ENCODE results near the gene HOXB8. TPM values are rescaled to one million over a fixed set of nuclear protein-coding genes. Genes with fewer than 3 reads are reported as not detected.

The HOXB8 gene
- total and polyA plus RNA-seq, 10 of the 15 experiments (the other 5 are each of a cell fraction or from before 2014, with no cell fraction given), result 0.21 TPM; not detected in 9

DNA sequence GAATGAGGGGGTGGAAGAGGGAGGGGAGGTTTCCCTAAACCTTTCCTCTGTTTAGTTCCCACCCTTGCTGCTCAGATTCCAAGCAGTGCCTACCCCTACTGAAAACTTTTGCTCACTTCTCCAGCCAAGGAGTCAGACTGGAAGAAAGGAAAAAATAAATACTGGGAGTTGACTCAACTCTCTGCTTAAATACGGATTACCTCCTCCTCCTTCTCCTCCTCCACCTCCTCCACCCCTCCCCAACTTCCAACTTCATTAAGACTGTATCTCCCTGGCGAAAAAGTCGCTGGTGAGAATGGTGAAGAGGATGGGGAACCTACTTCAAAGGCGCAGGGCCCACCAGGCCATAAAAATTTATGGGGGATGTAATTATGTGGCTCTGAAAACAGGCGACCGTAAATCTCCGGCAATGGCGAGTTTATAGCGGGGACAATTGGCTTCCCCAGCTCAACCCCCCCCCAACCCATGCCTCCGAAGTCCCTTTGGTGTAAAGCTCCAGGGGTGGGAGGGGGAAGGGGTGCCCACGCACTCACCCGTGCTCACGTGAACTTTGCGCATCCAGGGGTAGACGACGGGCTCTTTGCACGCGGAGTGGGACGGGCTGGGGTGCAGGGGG lies 37.7 kb downstream of the HOXB8 start:
- no TSS peak for BruUV-seq (replicated peaks)
- no peaks in the 10 kb centered on the region for H4K20me1 ChIP-seq (ENCODE audit: control insufficient read depth, insufficient read depth)
- ChIA-PET CTCF (interaction anchor here (1.0 to 2.3 kb wide), 2 partner anchors 85 to 314 kb away, joined by 4 to 10 read pairs; no protein-coding TSS in a partner anchor), SMC1A (ENCODE audit: uncharacterized antibody, unreplicated experiment) (interaction anchor here (1.1 to 2.7 kb wide), 4 partner anchors 31 to 225 kb away, joined by 3 to 6 read pairs (median 6); no protein-coding TSS in a partner anchor), RAD21 (ENCODE audit: unreplicated experiment) (interaction anchor here (0.7 to 2.3 kb wide), 7 partner anchors 16 to 241 kb away, joined by 3 to 8 read pairs (median 4); no protein-coding TSS in a partner anchor), POLR2A (interaction anchor here (0.6 to 1.0 kb wide), 4 partner anchors 55 to 530 kb away, joined by 3 to 5 read pairs (median 3); partner anchors contain the start of gene NFE2L1)
- H3K4me1 ChIP-seq (ENCODE audit: control insufficient read depth, insufficient read depth, low read length), result peaks cover 21% of the 10 kb centered on the region
- H2AFZ ChIP-seq (ENCODE audit: control insufficient read depth, low read depth, low read length), result peak overlapping the region; percentile 66
- H3K27ac ChIP-seq (ENCODE audit: control insufficient read depth, insufficient read depth), result peak overlapping the region; percentile 57; the same call in 1 of the 2 replicates
- WGBS (ENCODE audit: insufficient coverage, insufficient replicate concordance, low lambda C conversion rate, missing lambda C conversion rate), result 2% methylated on average over 19 of the region's 19 CpGs
- DNase-seq (ENCODE audit: low read depth, low spot score), result no peak
- no peak for TF ChIP-seq NFIC (IDR thresholded peaks at IDR 0.05; ENCODE audit: low read depth, low read length)
- TF ChIP-seq NR2C1 (IDR thresholded peaks at IDR 0.05), result no peak
- TF ChIP-seq HDAC6 (IDR thresholded peaks at IDR 0.05; ENCODE audit: unreplicated experiment), result no peak
- TF ChIP-seq RB1 (IDR thresholded peaks at IDR 0.05; ENCODE audit: borderline replicate concordance), result no peak
- no peak for TF ChIP-seq ZNF24 (IDR thresholded peaks at IDR 0.05)
- TF ChIP-seq FOXK2 (IDR thresholded peaks at IDR 0.05), result no peak
- TF ChIP-seq, protein P1, sequence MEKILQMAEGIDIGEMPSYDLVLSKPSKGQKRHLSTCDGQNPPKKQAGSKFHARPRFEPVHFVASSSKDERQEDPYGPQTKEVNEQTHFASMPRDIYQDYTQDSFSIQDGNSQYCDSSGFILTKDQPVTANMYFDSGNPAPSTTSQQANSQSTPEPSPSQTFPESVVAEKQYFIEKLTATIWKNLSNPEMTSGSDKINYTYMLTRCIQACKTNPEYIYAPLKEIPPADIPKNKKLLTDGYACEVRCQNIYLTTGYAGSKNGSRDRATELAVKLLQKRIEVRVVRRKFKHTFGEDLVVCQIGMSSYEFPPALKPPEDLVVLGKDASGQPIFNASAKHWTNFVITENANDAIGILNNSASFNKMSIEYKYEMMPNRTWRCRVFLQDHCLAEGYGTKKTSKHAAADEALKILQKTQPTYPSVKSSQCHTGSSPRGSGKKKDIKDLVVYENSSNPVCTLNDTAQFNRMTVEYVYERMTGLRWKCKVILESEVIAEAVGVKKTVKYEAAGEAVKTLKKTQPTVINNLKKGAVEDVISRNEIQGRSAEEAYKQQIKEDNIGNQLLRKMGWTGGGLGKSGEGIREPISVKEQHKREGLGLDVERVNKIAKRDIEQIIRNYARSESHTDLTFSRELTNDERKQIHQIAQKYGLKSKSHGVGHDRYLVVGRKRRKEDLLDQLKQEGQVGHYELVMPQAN (conservative IDR thresholded peaks at IDR 0.05), result no peak
- TF ChIP-seq NR2F1 (conservative IDR thresholded peaks at IDR 0.05), result no peak
- TF ChIP-seq BHLHE40 (IDR thresholded peaks at IDR 0.05; ENCODE audit: borderline replicate concordance in 1 of 2, low read depth in 2 of 2, low read length in 1 of 2), result peak; percentile 81 to 92
- no peak for TF ChIP-seq HCFC1 (IDR thresholded peaks at IDR 0.05; ENCODE audit: low read length)
- TF ChIP-seq HDGF (IDR thresholded peaks at IDR 0.05), result no peak
- TF ChIP-seq, protein P2, sequence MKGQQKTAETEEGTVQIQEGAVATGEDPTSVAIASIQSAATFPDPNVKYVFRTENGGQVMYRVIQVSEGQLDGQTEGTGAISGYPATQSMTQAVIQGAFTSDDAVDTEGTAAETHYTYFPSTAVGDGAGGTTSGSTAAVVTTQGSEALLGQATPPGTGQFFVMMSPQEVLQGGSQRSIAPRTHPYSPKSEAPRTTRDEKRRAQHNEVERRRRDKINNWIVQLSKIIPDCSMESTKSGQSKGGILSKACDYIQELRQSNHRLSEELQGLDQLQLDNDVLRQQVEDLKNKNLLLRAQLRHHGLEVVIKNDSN (IDR thresholded peaks at IDR 0.05; ENCODE audit: borderline replicate concordance, extremely low read length, insufficient read depth, low read depth, low read length), result peak; percentile 27
- no peak for TF ChIP-seq RAD21 (IDR thresholded peaks at IDR 0.05; ENCODE audit: insufficient read depth, low read depth, low read length)
- no peak for TF ChIP-seq MTA2 (IDR thresholded peaks at IDR 0.05; ENCODE audit: low read depth)
- TF ChIP-seq POLR2A (IDR thresholded peaks at IDR 0.05; ENCODE audit: low read depth, low read length), result no peak
- no peak for TF ChIP-seq RAD51 (IDR thresholded peaks at IDR 0.05)
- peak in 1 of 2 experiments; percentile 54; a peak in 2 of 3 replicates for TF ChIP-seq EGR1 (IDR thresholded peaks at IDR 0.05; ENCODE audit: borderline replicate concordance in 1 of 2, low read depth in 2 of 2, low read length in 2 of 2)
- TF ChIP-seq ZNF217 (IDR thresholded peaks at IDR 0.05), result no peak
- no peak for TF ChIP-seq ZSCAN29 (IDR thresholded peaks at IDR 0.05)
- H3K79me2 ChIP-seq (ENCODE audit: control insufficient read depth, insufficient read depth, low read length), result peaks cover 7% of the 10 kb centered on the region
- H3K36me3 ChIP-seq (ENCODE audit: control insufficient read depth in 2 of 2, insufficient read depth in 2 of 2, low read length in 1 of 2), result no peaks in the 10 kb centered on the region
- no peak for FAIRE-seq
- in situ Hi-C loops (cut with MboI) (no loop called here), intact Hi-C loops (cut with micrococcal nuclease; ENCODE audit: unreplicated experiment) (no loop called here)
- no peaks in the 10 kb centered on the region for H3K9me3 ChIP-seq (replicated peaks; ENCODE audit: control insufficient read depth, insufficient read depth, low read length)
- peak overlapping the region; percentile 92 for H3K4me2 ChIP-seq (ENCODE audit: control insufficient read depth, insufficient read depth)
- peak; percentile 6 for ATAC-seq
- H3K27me3 ChIP-seq (replicated peaks in 1 of 2; ENCODE audit: control insufficient read depth in 2 of 2, insufficient read depth in 2 of 2, low read length in 1 of 2), result no peaks in the 10 kb centered on the region
- peak overlapping the region; percentile 73 for H3K4me3 ChIP-seq
- peak overlapping the region; percentile 77 for H3K9ac ChIP-seq (ENCODE audit: control insufficient read depth, insufficient read depth, low read length)
